GM18867 (cell line): ENCODE results near the gene HMX1.

Source experiments
- ATAC-seq: cut with Tn5 transposase; IDR thresholded peaks from one replicate; pipeline ENCODE4 v1.9.1; 2021; ENCODE audit warnings: mild to moderate bottlenecking, moderate library complexity; ENCODE audit not compliant: unreplicated experiment

The HMX1 gene

DNA sequence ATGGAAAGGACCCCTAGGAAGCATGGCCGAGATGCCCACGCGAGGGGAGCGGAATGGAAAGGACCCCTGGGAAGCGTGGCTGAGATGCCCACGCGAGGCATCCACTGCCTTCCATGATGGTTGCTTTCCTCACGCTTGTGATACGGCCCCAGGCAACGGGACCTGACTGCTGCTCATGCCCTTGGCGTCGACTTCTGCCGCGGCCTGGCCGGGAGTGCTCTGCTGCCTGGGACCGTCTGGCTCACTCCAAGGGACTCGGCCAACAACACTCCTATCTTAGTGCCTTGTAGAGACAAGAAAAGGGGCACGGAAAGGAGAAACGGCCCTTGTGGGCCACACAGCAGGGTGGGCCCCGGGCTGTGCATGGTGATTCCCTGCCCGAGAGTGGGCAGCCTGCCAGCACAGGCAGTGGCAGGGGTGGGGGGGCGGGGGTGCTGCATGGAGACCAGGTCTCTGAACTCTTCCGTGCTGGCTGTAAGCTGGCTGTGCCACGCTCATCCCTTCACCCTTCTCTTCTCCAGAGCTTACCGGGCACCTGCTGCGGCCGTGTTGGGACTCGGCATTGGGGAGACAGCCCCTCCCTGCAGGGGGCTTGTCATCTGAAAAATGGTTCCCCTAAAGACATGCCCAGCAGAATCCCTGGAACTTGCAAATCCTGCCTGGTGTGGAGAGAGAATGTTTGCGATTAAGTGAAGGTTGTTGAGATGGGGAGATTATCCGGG is 38.6 kb upstream of the HMX1 start:
- ATAC-seq: no peak

DNA sequence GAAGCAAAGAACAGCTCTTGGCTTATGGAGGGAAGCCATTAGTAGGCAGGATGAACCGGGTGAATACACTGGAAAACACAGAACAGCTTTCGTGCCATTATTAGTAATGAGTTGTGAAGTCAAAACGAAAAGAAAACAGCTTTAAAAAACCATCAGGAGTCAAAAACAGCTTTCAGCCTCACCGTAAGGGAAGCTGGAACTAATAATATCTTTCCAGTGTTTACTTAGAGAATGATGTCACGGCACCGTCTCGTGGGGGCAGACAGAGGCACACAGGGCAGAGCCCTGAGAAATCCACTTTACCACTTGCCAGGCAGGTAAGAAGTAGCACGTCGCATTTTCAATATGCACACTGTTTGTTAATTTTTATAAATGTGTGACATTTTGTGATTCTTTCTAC is 37.9 kb upstream of the HMX1 start:
- ATAC-seq: no peak

DNA sequence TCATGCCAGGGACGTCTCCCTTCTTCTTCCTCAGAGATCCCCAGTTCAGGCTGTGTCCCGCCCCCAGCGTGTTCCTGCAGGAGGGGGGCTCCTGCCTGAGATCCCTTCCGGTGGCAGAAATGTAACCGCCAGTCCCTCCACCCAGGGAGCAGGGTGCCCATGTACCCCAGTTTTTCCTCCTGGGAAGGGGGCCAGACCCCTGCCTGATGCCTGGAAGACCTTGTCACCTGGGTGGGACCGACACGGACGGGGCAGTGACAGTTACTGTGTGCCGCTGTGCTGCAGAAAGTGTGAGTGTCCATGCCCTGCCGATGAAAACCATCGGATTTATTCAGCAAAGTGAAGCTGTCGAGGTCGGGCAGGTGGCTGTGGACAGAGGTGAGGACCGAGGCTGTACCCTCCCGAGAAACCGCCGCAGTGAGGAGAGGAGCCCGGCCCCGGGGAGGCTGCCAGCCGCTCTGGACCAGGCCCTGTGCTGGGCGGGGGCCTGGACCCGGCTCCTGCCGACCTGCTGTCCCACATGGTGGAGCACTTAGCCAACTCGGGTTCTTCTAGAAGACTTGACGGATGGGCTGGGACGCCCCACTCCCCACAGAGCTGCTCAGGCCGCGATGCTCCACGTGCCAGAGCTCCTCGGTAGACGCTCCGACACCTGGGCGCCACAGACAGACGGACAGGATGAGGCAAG is 36.7 kb upstream of the HMX1 start:
- no peak for ATAC-seq

DNA sequence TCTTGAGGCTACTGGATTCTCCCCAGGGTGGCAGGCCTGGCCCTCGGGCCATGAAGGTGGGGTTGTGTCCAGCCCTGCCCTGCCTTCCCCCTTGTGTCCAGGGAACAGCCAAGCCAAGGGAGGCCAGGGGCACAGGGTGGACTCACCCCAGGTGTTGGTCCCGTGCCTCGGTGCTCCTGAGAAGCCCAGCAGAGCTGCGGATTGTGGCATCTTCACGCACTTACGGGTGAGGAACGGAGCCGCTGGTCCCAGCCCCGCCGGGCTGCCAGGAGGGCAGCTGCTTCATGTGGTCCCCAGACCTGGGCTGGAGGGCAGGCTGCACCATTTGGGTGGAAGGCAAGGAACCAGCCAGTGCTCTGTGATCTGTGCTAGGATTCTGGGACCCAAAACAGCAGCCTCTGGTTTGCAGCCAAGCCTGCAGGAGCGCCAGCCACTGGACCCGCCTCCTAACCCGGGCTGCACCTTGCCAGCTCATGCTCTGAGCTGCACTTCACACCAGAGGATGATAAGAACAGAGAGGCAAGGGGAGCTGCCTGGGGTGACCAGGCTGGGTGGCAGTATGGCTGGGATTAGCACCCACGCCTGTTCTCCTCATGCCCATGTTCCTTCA is 36.1 kb upstream of the HMX1 start:
- no peak for ATAC-seq

DNA sequence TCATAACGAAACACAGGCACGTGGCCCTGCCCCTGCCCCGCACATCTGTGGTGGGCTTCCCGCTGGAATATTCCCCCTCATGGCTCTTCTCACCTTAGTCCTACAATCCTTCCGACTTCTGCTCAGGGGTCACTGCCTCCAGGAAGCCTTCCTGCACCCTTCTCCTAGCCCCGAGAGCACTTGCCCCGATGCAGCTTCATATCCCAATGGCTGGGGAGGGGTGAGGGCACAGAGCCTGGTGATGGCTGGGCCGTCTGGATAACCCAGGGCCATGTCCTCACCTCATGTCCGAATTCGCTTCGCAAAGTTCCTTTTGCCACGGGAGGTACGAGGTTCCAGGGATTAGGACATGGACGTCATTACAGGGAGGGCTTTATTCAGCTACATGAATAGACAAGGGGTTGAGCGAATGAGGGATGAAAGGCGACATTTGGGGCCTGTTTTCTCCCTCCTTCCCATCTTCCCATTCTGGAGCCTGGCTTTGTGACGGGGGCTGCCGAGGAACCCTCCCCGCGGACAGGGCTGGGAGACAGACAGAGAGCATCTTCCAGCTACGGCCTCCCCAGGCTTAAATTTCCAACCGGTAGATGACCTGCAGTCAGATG is 35.5 kb upstream of the HMX1 start:
- no peak for ATAC-seq

- ATAC-seq: no peak
Observed at GRCh38 chr4:8906668-8906970, 35.0 kb upstream of the HMX1 start.

- ATAC-seq: no peak
Observed at GRCh38 chr4:8905773-8906667, 34.4 kb upstream of the HMX1 start.

DNA sequence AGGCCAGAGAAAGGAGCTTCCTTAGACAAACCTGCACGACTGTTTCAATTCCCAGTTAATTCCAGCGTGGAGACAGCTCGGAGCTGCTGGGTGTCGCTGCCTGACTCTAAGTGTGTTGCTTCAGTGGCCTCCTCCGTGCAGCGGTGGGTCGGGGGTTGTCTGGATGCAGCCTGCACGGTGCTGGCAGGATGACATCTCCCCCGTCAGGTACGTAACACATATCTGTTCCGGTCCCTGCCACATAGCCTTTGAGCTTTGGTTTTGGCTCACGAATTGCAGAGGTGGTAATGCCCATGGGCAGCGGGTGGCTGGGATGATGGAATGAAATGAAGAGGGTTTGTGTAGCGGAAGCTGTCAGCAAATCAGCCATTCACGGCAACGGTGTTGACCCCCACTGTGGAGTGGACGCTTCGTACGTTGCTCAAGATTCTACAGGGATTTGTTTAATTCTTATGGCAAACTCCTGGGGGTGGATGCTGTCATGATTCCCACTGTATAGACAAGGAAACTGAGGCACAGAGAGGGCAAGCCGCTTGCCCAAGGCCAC is 33.7 kb upstream of the HMX1 start:
- ATAC-seq: no peak

GRCh38 chr4:8904666-8905065 is 33.0 kb upstream of the HMX1 start:
- no peak for ATAC-seq

DNA sequence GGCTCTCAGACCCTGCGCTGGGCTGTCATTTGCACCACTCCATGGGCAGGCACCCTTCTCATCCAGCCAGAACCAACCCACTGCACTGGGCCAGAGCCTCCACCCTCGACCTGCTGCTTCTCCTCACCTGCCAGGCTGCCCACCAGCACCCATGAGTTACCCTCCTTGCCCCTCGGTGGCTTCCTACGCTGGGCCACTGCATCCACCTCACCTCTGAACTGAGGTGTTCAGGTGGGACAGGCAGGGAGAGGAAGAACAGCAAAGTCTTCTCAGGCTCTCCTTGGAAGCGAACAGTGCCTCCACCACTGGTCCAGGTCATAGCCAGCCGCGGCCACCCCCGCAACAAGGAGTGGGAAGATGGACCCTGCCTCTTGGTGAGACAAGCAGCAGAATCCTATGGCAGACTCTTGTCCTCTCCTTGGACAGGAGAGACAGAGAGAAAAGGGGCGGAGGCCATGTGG is 32.4 kb upstream of the HMX1 start:
- ATAC-seq: no peak

GRCh38 chr4:8901335-8901734 is 29.7 kb upstream of the HMX1 start:
- ATAC-seq: no peak

DNA sequence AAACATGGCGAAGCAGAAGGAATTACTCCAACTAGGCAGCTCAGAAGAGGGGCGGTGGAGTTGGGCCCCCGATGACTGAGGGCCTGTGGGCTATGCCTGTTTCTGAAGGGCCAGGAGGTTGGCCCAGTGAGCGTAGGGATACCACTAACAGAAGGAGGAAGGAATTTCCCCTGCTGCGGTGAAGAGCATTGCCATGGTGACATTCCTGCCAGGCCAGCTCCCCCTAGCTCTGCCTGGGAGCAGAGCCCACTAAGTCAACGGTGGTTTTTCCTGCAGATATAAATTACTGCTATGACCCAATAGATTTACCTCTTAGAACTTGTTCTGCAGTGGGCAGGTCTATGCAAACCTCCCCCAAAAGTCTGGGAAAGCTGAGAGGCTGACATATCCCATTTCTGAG is 28.9 kb upstream of the HMX1 start:
- no peak for ATAC-seq

- no peak for ATAC-seq
Observed at GRCh38 chr4:8898419-8898818, 26.8 kb upstream of the HMX1 start.

DNA sequence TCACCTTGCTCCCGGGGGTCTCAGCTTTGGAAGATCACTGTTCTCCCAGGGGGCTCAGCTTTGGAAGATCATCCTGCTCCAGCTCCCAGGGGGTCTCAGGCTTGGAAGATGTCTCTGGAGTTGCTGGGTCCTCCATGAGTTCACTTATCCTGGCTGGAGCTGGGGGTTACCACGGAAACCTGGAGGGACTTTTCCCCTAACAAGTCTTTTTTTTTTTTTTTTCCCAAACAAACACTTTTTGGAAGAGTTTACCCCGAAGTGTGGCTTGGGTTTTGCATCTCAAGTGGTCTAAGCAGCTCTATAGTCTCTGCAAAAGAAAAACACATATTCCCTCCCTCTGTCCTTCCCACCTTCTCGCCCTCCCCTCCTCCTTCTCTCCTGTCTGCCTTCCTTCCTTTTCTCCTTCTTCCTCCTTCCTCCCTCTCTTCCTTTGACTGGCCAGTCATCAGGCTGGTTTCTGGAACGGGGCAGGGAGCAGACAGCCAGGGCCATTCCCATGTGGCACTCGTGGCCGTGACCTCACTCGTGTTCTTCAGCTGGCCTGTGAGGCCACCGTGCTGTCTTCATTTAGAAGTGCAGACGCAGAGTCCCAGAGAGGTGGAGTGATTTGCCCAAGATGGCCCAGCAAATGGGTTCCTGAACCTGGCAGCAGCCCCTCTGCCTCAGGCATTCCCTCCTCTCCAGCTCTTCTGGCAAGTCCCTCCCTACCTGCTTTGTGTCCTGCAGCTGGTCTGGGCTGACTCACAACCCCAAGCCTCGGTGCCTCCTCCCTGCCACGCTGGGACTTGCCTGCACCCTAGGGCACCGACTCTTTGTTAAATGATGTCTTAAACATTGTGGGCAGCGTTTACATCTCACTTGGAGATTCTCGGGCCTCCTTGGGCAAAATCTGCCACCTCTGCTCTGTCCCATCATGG is 25.9 kb upstream of the HMX1 start:
- ATAC-seq: no peak

GRCh38 chr4:8896506-8896905 is 24.9 kb upstream of the HMX1 start:
- ATAC-seq: no peak

DNA sequence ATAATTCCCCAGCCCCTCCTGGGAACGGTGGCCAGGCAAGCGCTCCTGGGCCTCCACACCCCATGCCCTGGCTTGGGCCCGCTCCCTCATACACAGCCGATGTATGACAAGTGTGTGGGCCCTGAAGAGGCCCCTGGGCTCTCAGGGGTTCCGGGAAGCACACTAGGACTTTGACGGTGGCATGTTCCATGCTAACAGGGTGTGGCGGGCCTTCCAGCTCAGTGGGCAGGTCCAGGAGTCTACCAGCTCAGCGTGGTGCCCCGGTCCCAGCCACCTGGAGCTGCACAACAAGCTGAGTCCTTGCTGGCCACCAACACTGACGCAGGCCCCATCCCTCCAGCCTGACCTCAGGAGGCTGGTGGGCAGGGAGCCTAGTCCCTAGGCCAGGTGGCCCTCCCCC is 24.4 kb upstream of the HMX1 start:
- ATAC-seq: no peak

- ATAC-seq: no peak
Observed at GRCh38 chr4:8895295-8895694, 23.7 kb upstream of the HMX1 start.

- ATAC-seq: no peak
Observed at GRCh38 chr4:8894424-8894816, 22.8 kb upstream of the HMX1 start.

DNA sequence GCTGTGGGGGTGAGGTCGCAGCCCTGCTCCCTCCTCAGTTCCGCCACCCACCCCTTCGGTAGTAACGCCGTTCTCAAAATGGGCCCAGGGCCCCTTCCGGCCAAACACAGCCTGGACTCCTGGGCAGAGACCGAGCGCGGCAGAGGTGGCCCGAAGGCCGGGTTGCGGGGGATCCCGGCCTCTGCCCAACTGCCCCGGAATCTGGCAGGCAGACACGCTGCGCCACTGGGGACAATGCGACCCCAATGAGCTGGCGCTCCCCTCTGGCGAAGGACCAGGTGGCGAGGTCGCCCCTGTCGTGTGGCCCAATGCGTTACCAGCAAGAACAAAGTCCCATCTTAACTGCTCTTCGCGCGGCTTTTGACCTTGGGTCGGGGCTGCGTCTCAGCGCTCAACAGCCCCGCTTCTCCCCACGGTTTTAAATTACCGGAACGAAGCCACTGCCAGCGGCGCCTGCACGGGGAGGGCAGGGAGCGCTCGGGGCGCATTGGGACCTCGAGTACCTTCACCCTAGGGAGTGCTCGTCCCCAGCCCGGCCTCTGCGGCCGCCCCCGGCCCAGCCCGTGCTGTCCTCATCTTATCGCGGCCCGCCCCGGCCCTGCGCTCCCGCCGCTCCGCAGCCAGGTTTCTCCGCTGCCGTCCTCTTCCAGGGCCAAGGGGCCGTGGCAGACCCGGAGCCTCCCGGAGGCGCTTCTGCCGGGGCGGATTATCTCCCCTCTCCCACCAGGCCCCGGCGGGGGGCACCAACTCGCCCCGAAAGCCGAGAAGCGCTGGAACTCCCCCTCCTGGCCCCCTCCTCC is 22.2 kb upstream of the HMX1 start:
- no peak for ATAC-seq
